Glomerular endothelial cell (primary cell): ENCODE measurements around the gene C11orf91. TPM values are rescaled to one million over a fixed set of nuclear protein-coding genes. Genes with fewer than 3 reads are reported as not detected.
"Not testable (repeated sequence)": the region's sequence is repeated elsewhere in the genome, so short reads cannot be mapped to it uniquely, and the experiment has no call there.

Source experiments
- DNase-seq: peaks from one replicate; pipeline ENCODE4 v3.0.0-alpha.2; 2011; ENCODE audit warnings: low read depth, low spot score; ENCODE audit errors: extremely low read depth
- total RNA-seq: library from RNA; depleted of rRNA; stranded (reverse); fragments of >200 nt; gene quantifications from 2 replicates; pipeline ENCODE4 v1.2.3, GENCODE V29; 2015

C11orf91 gene
- total RNA-seq, 1 donor from 2014 or later: 2.0 TPM

GRCh38 chr11:33698921-33699320, 1.7 kb downstream of the C11orf91 start:
- DNase-seq: no peak

GRCh38 chr11:33697997-33698396, 2.6 kb downstream of the C11orf91 start:
- DNase-seq: no peak

GRCh38 chr11:33696931-33697638, 3.5 kb downstream of the C11orf91 start:
- DNase-seq: no peak

- no peak for DNase-seq
Observed at GRCh38 chr11:33696411-33696810, 4.2 kb downstream of the C11orf91 start.

- no peak for DNase-seq
Observed at GRCh38 chr11:33695051-33695566, 5.5 kb downstream of the C11orf91 start.

GRCh38 chr11:33694346-33695050, 6.1 kb downstream of the C11orf91 start:
- DNase-seq: no peak

GRCh38 chr11:33692541-33692940, 8.1 kb downstream of the C11orf91 start:
- DNase-seq: no peak

- peak; percentile 94 for DNase-seq
Observed at GRCh38 chr11:33692013-33692504, 8.6 kb downstream of the C11orf91 start.

GRCh38 chr11:33691066-33691864, 9.4 kb downstream of the C11orf91 start:
- no peak for DNase-seq

- peak; percentile 98 for DNase-seq
Observed at GRCh38 chr11:33690290-33691065, 10.1 kb downstream of the C11orf91 start.

- no peak for DNase-seq
Observed at GRCh38 chr11:33689501-33689900, 11.1 kb downstream of the C11orf91 start.

GRCh38 chr11:33689085-33689484, 11.5 kb downstream of the C11orf91 start:
- DNase-seq: no peak

- DNase-seq: no peak
Observed at GRCh38 chr11:33687733-33688479, 12.7 kb downstream of the C11orf91 start.

- DNase-seq: no peak
Observed at GRCh38 chr11:33685082-33685481, 15.5 kb downstream of the C11orf91 start.

GRCh38 chr11:33684003-33684706, 16.5 kb downstream of the C11orf91 start:
- DNase-seq: no peak

GRCh38 chr11:33682446-33682845, 18.2 kb downstream of the C11orf91 start:
- DNase-seq: no peak

- no peak for DNase-seq
Observed at GRCh38 chr11:33682019-33682418, 18.6 kb downstream of the C11orf91 start.

GRCh38 chr11:33678616-33679015, 22.0 kb downstream of the C11orf91 start:
- not testable (repeated sequence) for DNase-seq
